PFSK-1 (cell line): ENCODE results near the gene BICRA.

Experiments used
- POLR2AphosphoS5 ChIP-seq: IDR thresholded peaks from 2 replicates; pipeline ENCODE4 v1.6.1; 2012; ENCODE audit warnings: low read depth, mild to moderate bottlenecking, control low read depth, low read length, moderate library complexity
- REST ChIP-seq, 2 experiments: IDR thresholded peaks; 2 replicates each; pipeline versions ENCODE4 v1.6.1 to v1.8.0; 2011 to 2012; ENCODE audit warnings: low read depth in 2 of 2, low read length in 2 of 2, control low read depth in 1 of 2, inconsistent platforms in 1 of 2, mild to moderate bottlenecking in 1 of 2, moderate library complexity in 1 of 2; ENCODE audit not compliant: insufficient read depth in 1 of 2
- TAF1 ChIP-seq: IDR thresholded peaks from 2 replicates; pipeline ENCODE4 v1.6.1; 2012; ENCODE audit warnings: low read length, control low read depth, borderline replicate concordance; ENCODE audit not compliant: insufficient read depth

- TF ChIP-seq POLR2AphosphoS5, result no peak
- no peak for TF ChIP-seq TAF1
- TF ChIP-seq REST (IDR thresholded peaks at IDR 0.05; ENCODE audit: insufficient read depth in 1 of 2, low read depth in 2 of 2, low read length in 2 of 2), result peak in 1 of 2 experiments; percentile 48; a peak in 1 of 4 replicates
These were observed 27.2 kb upstream of the BICRA start for GRCh38 chr19:47581605-47582319.
